ENCODE data around the gene ZNF554. TPM values are rescaled to one million over a fixed set of nuclear protein-coding genes. Genes with fewer than 3 reads are reported as not detected.

The ZNF554 gene
- total RNA-seq, 1 experiment from 2014 or later = 5.9 TPM

- Histone ChIP-seq H3K9ac (ENCODE audit: extremely low read depth, insufficient read length, low read length) (no peak overlapping the region), H3K14ac (ENCODE audit: insufficient read depth, low read length) (no peak overlapping the region), H3K23ac (ENCODE audit: insufficient read length, low read depth, low read length) (no peak overlapping the region), H3K23me2 (ENCODE audit: insufficient read length, low read depth, low read length, poor library complexity, severe bottlenecking) (no peaks in the 10 kb centered on the region), H3K4me1 (ENCODE audit: insufficient read depth, low read length) (no peaks in the 10 kb centered on the region), H2BK5ac (ENCODE audit: insufficient read length, low read length) (no peak overlapping the region), H2BK12ac (ENCODE audit: insufficient read length, low read depth, low read length) (no peak overlapping the region), H2BK120ac (ENCODE audit: low read depth, low read length, poor library complexity, severe bottlenecking) (no peak overlapping the region), H3T11ph (ENCODE audit: low read length) (no peak overlapping the region), H4K91ac (ENCODE audit: insufficient read length, low read depth, low read length) (no peak overlapping the region), H4K5ac (ENCODE audit: insufficient read length, low read depth, low read length) (no peak overlapping the region), H2AFZ (ENCODE audit: low read length) (no peak overlapping the region), H2AK5ac (ENCODE audit: insufficient read length, low read length) (no peak overlapping the region), H4K20me1 (ENCODE audit: control insufficient read depth, insufficient read depth, insufficient read length) (no peaks in the 10 kb centered on the region), H3K4ac (ENCODE audit: low read depth, low read length) (no peak overlapping the region), H3K79me1 (ENCODE audit: insufficient read depth, low read depth, low read length, poor library complexity, severe bottlenecking) (no peaks in the 10 kb centered on the region), H2BK15ac (ENCODE audit: low read depth, low read length) (no peak overlapping the region), H3K27me3 (ENCODE audit: insufficient read depth, low read length) (no peaks in the 10 kb centered on the region), H3K4me2 (ENCODE audit: insufficient read depth, insufficient read length, low read length) (no peak overlapping the region), H3K9me3 (ENCODE audit: control insufficient read depth, low read depth, low read length) (no peaks in the 10 kb centered on the region), H4K8ac (replicated peaks; ENCODE audit: insufficient read length, low read depth, low read length) (no peak overlapping the region), H3K79me2 (ENCODE audit: insufficient read depth, low read length) (no peaks in the 10 kb centered on the region), H3K27ac (ENCODE audit: insufficient read length, low read depth, low read length) (no peak overlapping the region), H3K56ac (ENCODE audit: insufficient read length, low read depth, low read length) (no peak overlapping the region), H3K18ac (ENCODE audit: insufficient read length, low read depth, low read length) (no peak overlapping the region), H2BK20ac (ENCODE audit: low read depth, low read length, poor library complexity, severe bottlenecking) (no peak overlapping the region)
- Mint-ChIP-seq H3K27me3 (ENCODE audit: low read depth) (peaks cover 1% of the 10 kb centered on the region), H3K9me3 (peaks cover 0 to 2% of the 10 kb centered on the region in 2 experiments; a peak in 3 of 5 replicates), H3K4me3 (no peak overlapping the region), H3K27ac (no peak overlapping the region), H3K4me1 (no peaks in the 10 kb centered on the region), H3K36me3 (ENCODE audit: insufficient read depth in 1 of 3, low read depth in 3 of 3) (peaks cover 8 to 32% (median 17%) of the 10 kb centered on the region in 3 experiments; a peak in 6 of 7 replicates)
- WGBS (ENCODE audit: extremely low coverage, insufficient read length, low lambda C conversion rate) = no CpG with 5 or more reads among the region's 11 CpGs
- no peak for TF ChIP-seq CTCF (conservative IDR thresholded peaks at IDR 0.05)
- DNase-seq = no peak
Measured at GRCh38 chr19:2814426-2814825, 5.2 kb upstream of the ZNF554 start.
